Measurements from ENCODE around the gene STRN4.
"Not testable (repeated sequence)": the region's sequence is repeated elsewhere in the genome, so short reads cannot be mapped to it uniquely, and the experiment has no call there.

The STRN4 gene

DNA sequence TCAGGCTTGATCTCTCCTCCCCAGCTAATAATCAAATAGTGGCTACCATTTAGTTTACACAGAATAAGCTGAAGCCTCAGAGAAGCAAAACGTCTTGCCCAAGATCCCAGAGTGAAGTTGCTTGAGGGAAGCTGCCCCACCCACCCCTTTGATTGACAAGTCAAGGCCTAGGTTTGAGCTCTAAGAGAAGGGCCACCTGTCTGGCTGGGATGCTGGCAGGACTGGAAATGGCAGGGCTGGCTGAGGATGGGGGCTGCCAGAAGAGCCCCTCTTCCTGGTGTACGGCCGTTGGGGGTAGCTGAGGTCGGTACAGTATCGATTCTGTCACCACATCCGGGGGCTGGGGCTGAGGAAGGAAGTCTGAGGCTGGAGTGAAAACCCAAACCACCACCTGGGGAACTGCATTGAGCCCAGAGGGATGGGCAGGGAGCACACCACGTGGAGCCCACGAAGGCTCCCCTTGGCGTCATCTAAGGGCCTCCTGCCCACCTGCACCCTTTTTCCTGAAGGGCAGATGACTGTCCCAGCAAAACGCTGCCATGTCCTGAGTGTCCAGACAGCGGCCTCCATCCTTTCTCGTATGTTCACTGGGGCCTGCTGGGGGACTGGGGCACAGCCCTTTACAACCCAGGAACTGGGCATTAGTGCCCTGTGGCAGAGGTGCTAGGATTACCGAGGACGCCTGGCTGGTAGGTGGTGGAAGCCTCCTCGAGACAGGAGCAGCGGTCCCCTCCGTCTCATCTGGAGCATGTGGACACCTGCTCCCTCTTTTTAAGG lies 27.9 kb downstream of the STRN4 start:
- Histone ChIP-seq H3K4me1 (ENCODE audit: control insufficient read depth, insufficient read depth, low read length, poor library complexity, severe bottlenecking) (peaks cover 17% of the 10 kb centered on the region), H3K9me3 (ENCODE audit: control insufficient read depth, low read length) (no peaks in the 10 kb centered on the region), H3K4me3 (ENCODE audit: extremely low read depth, insufficient read depth, low read length, poor library complexity, severe bottlenecking) (no peak overlapping the region), H3K27ac (ENCODE audit: low read depth, low read length, severe bottlenecking) (no peak overlapping the region), H3K36me3 (ENCODE audit: control insufficient read depth, insufficient read depth, low read length) (peaks cover 41% of the 10 kb centered on the region)
- WGBS, 2 experiments (ENCODE audit: insufficient coverage in 2 of 2): 85 to 92% methylated on average over 10 to 14 of the region's 17 CpGs

- WGBS, 2 experiments (ENCODE audit: insufficient coverage in 2 of 2): 85 to 89% methylated on average over 4 to 6 of the region's 9 CpGs
- H3K27ac ChIP-seq (ENCODE audit: low read depth, low read length, severe bottlenecking): peak overlapping the region; percentile 36
- H3K4me1 ChIP-seq (ENCODE audit: control insufficient read depth, insufficient read depth, low read length, poor library complexity, severe bottlenecking): peaks cover 19% of the 10 kb centered on the region
- no peaks in the 10 kb centered on the region for H3K9me3 ChIP-seq (ENCODE audit: control insufficient read depth, low read length)
- H3K36me3 ChIP-seq (ENCODE audit: control insufficient read depth, insufficient read depth, low read length): peaks cover 36% of the 10 kb centered on the region
- H3K4me3 ChIP-seq (ENCODE audit: extremely low read depth, insufficient read depth, low read length, poor library complexity, severe bottlenecking): peak overlapping the region; percentile 90
These were observed 28.5 kb downstream of the STRN4 start for GRCh38 chr19:46717716-46718143.

DNA sequence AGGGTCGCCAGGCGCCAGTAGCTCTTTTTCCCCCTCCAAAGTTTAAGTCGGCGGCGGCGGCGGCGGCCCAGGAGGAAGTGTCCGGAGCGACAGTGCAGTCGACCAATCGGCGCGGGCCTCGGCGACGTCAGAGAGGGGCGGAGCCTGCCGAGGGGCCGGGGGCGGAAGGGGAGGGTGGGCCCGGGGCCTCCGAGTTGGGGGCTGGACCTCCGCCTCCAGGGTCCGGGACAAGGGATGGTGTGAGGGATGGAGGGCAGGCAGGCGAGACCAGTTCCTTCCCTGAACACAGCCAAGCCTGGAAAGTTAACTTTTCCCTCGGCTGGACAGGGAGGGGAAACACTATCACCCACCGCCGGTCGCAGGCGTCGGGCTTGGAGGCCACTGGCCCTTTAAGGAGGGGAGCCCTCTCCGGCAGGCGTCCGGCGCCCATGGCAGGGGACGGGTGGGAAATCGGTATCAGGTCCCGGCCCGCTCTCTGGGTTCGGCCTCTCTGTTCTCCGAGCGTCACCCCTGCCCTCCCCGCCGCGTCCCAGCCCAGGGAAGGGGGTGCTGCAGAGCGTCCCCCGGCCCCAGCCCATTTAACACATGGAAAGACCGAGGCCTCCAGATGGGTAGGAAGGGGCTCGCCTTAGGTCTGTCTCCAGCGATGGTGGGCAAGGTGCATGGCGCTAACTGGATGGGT lies 29.1 kb downstream of the STRN4 start, which contains the start of gene PRKD2:
Gene PRKD2 (minus strand): TSS at position 81 of the 682 bp plus-strand sequence. CDS start 744 bp downstream, outside the sequence.
- H3K4me1 ChIP-seq (ENCODE audit: control insufficient read depth, insufficient read depth, low read length, poor library complexity, severe bottlenecking): peaks cover 15% of the 10 kb centered on the region
- H3K27ac ChIP-seq (ENCODE audit: low read depth, low read length, severe bottlenecking): peak within 1 kb of the TSS; percentile 71
- H3K9me3 ChIP-seq (ENCODE audit: control insufficient read depth, low read length): no peaks in the 10 kb centered on the region
- H3K4me3 ChIP-seq (ENCODE audit: extremely low read depth, insufficient read depth, low read length, poor library complexity, severe bottlenecking): peak within 1 kb of the TSS; percentile 90
- WGBS, 2 experiments (ENCODE audit: insufficient coverage in 2 of 2): 4 to 5% methylated on average over 35 to 43 of the region's 52 CpGs
- H3K36me3 ChIP-seq (ENCODE audit: control insufficient read depth, insufficient read depth, low read length): peaks cover 34% of the 10 kb centered on the region

DNA sequence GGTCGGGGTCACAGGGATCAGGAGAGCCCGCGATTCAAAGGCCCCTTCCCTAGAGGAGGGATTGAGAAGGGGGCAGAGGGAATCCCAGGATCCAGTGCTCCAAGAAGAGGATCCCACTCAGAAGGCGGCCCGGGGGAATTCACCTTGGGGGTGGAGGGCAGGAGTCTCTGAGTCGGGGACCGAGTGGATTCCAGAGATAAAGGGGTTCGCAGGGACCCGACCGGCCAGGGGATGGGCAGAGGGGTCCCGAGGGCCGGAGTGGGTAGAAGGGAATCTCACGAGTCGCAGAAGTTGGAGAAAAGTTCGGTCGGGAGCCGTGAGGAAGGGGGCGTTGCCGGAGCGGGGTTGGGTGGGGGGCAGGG lies 29.6 kb downstream of the STRN4 start:
- WGBS, 2 experiments (ENCODE audit: insufficient coverage in 2 of 2): 1 to 3% methylated on average over 6 to 15 of the region's 20 CpGs
- no peaks in the 10 kb centered on the region for H3K9me3 ChIP-seq (ENCODE audit: control insufficient read depth, low read length)
- peak overlapping the region; percentile 90 for H3K4me3 ChIP-seq (ENCODE audit: extremely low read depth, insufficient read depth, low read length, poor library complexity, severe bottlenecking)
- H3K36me3 ChIP-seq (ENCODE audit: control insufficient read depth, insufficient read depth, low read length): peaks cover 33% of the 10 kb centered on the region
- peaks cover 15% of the 10 kb centered on the region for H3K4me1 ChIP-seq (ENCODE audit: control insufficient read depth, insufficient read depth, low read length, poor library complexity, severe bottlenecking)
- H3K27ac ChIP-seq (ENCODE audit: low read depth, low read length, severe bottlenecking): peak overlapping the region; percentile 71

- Histone ChIP-seq H3K27ac (ENCODE audit: low read depth, low read length, severe bottlenecking) (peak overlapping the region; percentile 71), H3K36me3 (ENCODE audit: control insufficient read depth, insufficient read depth, low read length) (peaks cover 31% of the 10 kb centered on the region), H3K4me1 (ENCODE audit: control insufficient read depth, insufficient read depth, low read length, poor library complexity, severe bottlenecking) (peaks cover 15% of the 10 kb centered on the region), H3K4me3 (ENCODE audit: extremely low read depth, insufficient read depth, low read length, poor library complexity, severe bottlenecking) (peak overlapping the region; percentile 90), H3K9me3 (ENCODE audit: control insufficient read depth, low read length) (no peaks in the 10 kb centered on the region)
- 0 to 1% methylated on average over 26 to 31 of the region's 42 CpGs for WGBS, 2 experiments (ENCODE audit: insufficient coverage in 2 of 2)
These were observed 30.1 kb downstream of the STRN4 start for GRCh38 chr19:46715975-46716671.

GRCh38 chr19:46715620-46715974 lies 30.7 kb downstream of the STRN4 start:
- peaks cover 31% of the 10 kb centered on the region for H3K36me3 ChIP-seq (ENCODE audit: control insufficient read depth, insufficient read depth, low read length)
- H3K4me3 ChIP-seq (ENCODE audit: extremely low read depth, insufficient read depth, low read length, poor library complexity, severe bottlenecking): peak overlapping the region; percentile 90
- H3K4me1 ChIP-seq (ENCODE audit: control insufficient read depth, insufficient read depth, low read length, poor library complexity, severe bottlenecking): peaks cover 15% of the 10 kb centered on the region
- H3K27ac ChIP-seq (ENCODE audit: low read depth, low read length, severe bottlenecking): no peak overlapping the region
- H3K9me3 ChIP-seq (ENCODE audit: control insufficient read depth, low read length): no peaks in the 10 kb centered on the region
- WGBS, 2 experiments (ENCODE audit: insufficient coverage in 2 of 2): 6 to 10% methylated on average over 4 to 7 of the region's 8 CpGs

DNA sequence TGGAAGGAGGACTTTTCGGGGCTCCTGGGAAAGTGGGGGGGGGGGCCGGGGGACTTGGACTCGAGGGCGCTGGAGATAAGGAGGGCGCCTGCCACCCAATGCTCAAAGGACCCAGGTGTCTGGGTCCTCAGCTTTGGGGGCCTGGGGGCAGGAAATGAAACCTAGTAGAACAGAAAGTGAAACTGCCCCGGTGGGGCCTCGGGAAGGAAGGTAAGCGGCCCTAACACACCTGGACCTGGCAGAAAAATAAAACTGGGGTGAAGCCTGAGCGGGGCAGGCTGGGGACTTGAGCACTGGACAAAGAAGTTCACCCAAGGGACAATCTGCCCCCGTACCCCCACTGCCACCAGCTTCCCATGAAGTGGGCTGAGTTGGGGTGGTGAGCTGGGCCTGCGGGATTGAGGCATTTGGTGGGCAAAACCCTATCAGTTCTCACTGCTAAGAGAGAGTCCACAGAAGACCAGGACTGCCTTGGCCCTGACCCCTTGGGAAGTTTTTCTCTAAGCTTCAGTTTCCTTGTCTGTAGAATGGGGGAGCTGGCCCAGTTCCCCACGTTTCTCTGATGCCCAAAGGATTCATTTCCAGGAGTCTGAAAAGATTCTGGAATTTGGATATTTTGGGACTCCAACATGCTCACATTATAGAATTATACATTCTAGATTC lies 31.7 kb downstream of the STRN4 start:
- Histone ChIP-seq H3K27ac (ENCODE audit: low read depth, low read length, severe bottlenecking) (peak overlapping the region; percentile 67), H3K4me1 (ENCODE audit: control insufficient read depth, insufficient read depth, low read length, poor library complexity, severe bottlenecking) (peaks cover 11% of the 10 kb centered on the region), H3K36me3 (ENCODE audit: control insufficient read depth, insufficient read depth, low read length) (peaks cover 33% of the 10 kb centered on the region), H3K9me3 (ENCODE audit: control insufficient read depth, low read length) (no peaks in the 10 kb centered on the region), H3K4me3 (ENCODE audit: extremely low read depth, insufficient read depth, low read length, poor library complexity, severe bottlenecking) (peak overlapping the region; percentile 90)
- 21 to 27% methylated on average over 2 to 5 of the region's 12 CpGs for WGBS, 2 experiments (ENCODE audit: insufficient coverage in 2 of 2)

GRCh38 chr19:46713781-46714443 lies 32.3 kb downstream of the STRN4 start:
- Histone ChIP-seq H3K4me1 (ENCODE audit: control insufficient read depth, insufficient read depth, low read length, poor library complexity, severe bottlenecking) (peaks cover 11% of the 10 kb centered on the region), H3K27ac (ENCODE audit: low read depth, low read length, severe bottlenecking) (peak overlapping the region; percentile 67), H3K4me3 (ENCODE audit: extremely low read depth, insufficient read depth, low read length, poor library complexity, severe bottlenecking) (peak overlapping the region; percentile 90), H3K36me3 (ENCODE audit: control insufficient read depth, insufficient read depth, low read length) (peaks cover 35% of the 10 kb centered on the region), H3K9me3 (ENCODE audit: control insufficient read depth, low read length) (no peaks in the 10 kb centered on the region)
- WGBS, 2 experiments (ENCODE audit: insufficient coverage in 2 of 2): 2 to 5% methylated on average over 6 to 12 of the region's 39 CpGs

DNA sequence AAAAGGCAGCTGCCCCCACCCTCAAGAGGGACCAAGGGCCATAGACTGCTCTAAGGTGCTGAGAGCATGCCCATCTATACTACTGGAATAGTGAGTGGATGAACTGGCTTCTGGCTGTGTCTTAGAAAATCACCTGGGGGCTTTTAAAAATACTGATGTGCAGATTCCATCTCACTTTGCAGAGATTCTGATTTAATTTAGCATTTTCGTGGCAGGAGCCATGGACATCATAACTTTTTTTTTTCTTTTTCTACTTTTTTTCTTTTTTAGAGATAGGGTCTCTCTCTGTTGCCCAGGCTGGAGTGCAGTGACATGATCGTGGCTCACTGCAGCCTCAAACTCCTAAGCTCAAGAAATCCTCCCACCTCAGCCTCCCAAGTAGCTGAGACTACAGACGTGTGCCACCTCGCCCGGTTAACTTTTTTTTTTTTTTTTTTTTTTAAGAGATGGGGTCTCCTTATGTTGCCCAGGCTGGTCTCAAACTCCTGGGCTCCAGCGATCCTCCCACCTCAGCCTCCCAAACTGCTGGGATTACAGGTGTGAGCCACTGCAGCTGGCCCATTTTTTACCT lies 33.4 kb downstream of the STRN4 start:
- 80 to 100% methylated on average over 1 to 3 of the region's 6 CpGs for WGBS, 2 experiments (ENCODE audit: insufficient coverage in 2 of 2)

GRCh38 chr19:46710687-46711086 lies 35.6 kb downstream of the STRN4 start:
- no peak overlapping the region for H3K4me3 ChIP-seq (ENCODE audit: extremely low read depth, insufficient read depth, low read length, poor library complexity, severe bottlenecking)
- H3K36me3 ChIP-seq (ENCODE audit: control insufficient read depth, insufficient read depth, low read length): peaks cover 58% of the 10 kb centered on the region
- no peaks in the 10 kb centered on the region for H3K9me3 ChIP-seq (ENCODE audit: control insufficient read depth, low read length)
- WGBS, 2 experiments (ENCODE audit: insufficient coverage in 2 of 2): 86 to 95% methylated on average over 7 to 20 of the region's 25 CpGs
- no peak overlapping the region for H3K27ac ChIP-seq (ENCODE audit: low read depth, low read length, severe bottlenecking)
- peaks cover 11% of the 10 kb centered on the region for H3K4me1 ChIP-seq (ENCODE audit: control insufficient read depth, insufficient read depth, low read length, poor library complexity, severe bottlenecking)

More for the DNA sequence above, 33.4 kb downstream of the STRN4 start:
- Histone ChIP-seq H3K4me1 (ENCODE audit: control insufficient read depth, insufficient read depth, low read length, poor library complexity, severe bottlenecking) (peaks cover 11% of the 10 kb centered on the region), H3K36me3 (ENCODE audit: control insufficient read depth, insufficient read depth, low read length) (peaks cover 42% of the 10 kb centered on the region)
- not testable (repeated sequence) for H3K4me3 ChIP-seq (ENCODE audit: extremely low read depth, insufficient read depth, low read length, poor library complexity, severe bottlenecking); H3K27ac ChIP-seq (ENCODE audit: low read depth, low read length, severe bottlenecking); H3K9me3 ChIP-seq (ENCODE audit: control insufficient read depth, low read length)

All from mesodermal cell (in vitro differentiated cells).